ENCODE measurements around the gene AP3M1.
A peak's percentile ranks its signal among the peaks of the same experiment; 100 is the strongest.

DNA sequence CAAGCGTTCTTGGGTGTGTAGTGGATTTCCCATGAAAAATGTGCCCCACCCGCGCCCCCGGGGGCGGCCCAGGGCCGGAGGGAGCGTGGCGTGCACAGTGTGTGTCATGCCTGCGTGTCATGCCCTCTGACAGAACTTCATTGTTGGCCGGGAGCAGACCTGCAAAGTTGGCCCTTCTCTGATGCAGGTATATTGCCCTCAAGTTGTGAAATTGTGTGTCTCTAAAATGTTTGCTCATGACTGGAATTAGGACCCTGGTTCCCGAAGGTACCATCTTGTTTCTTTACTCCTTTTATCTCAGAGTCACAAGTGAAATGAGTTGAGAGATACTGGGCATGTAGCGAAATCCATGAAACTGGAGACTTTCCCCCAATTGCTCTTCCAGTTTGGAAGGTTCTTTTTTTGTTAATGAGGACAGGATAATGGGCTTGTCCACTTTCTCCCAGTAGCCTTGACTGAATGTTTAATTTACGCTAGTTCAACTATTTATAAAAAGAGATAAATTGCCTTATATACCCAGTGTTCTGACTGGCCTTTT, 26.6 kb upstream of the AP3M1 start:
- TF ChIP-seq ZNF565 (CRISPR knock-in tag; conservative IDR thresholded peaks at IDR 0.05; ENCODE audit: low read depth) (no peak), ARNTL (CRISPR knock-in tag; IDR thresholded peaks at IDR 0.05; ENCODE audit: borderline replicate concordance, low read depth) (no peak), ZFP30 (CRISPR knock-in tag; IDR thresholded peaks at IDR 0.05) (no peak), CREB5 (CRISPR knock-in tag; IDR thresholded peaks at IDR 0.05; ENCODE audit: low read depth) (no peak), BACH2 (CRISPR knock-in tag; IDR thresholded peaks at IDR 0.05; ENCODE audit: borderline replicate concordance) (no peak), ZNF70 (CRISPR knock-in tag; IDR thresholded peaks at IDR 0.05) (no peak), ZFP3 (CRISPR knock-in tag; IDR thresholded peaks at IDR 0.05) (no peak), RARB (CRISPR knock-in tag; IDR thresholded peaks at IDR 0.05) (no peak), ISL1 (CRISPR knock-in tag; IDR thresholded peaks at IDR 0.05) (no peak), TCF4 (CRISPR knock-in tag; IDR thresholded peaks at IDR 0.05; ENCODE audit: borderline replicate concordance) (no peak), CSDC2 (CRISPR knock-in tag; IDR thresholded peaks at IDR 0.05) (no peak), OSR1 (CRISPR knock-in tag; IDR thresholded peaks at IDR 0.05) (no peak)
- TF ChIP-seq, protein P1, sequence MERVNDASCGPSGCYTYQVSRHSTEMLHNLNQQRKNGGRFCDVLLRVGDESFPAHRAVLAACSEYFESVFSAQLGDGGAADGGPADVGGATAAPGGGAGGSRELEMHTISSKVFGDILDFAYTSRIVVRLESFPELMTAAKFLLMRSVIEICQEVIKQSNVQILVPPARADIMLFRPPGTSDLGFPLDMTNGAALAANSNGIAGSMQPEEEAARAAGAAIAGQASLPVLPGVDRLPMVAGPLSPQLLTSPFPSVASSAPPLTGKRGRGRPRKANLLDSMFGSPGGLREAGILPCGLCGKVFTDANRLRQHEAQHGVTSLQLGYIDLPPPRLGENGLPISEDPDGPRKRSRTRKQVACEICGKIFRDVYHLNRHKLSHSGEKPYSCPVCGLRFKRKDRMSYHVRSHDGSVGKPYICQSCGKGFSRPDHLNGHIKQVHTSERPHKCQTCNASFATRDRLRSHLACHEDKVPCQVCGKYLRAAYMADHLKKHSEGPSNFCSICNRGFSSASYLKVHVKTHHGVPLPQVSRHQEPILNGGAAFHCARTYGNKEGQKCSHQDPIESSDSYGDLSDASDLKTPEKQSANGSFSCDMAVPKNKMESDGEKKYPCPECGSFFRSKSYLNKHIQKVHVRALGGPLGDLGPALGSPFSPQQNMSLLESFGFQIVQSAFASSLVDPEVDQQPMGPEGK (CRISPR knock-in tag; IDR thresholded peaks at IDR 0.05; ENCODE audit: borderline replicate concordance): peak; percentile 70; the same call in 1 of the 2 replicates
- TF ChIP-seq, protein P2, sequence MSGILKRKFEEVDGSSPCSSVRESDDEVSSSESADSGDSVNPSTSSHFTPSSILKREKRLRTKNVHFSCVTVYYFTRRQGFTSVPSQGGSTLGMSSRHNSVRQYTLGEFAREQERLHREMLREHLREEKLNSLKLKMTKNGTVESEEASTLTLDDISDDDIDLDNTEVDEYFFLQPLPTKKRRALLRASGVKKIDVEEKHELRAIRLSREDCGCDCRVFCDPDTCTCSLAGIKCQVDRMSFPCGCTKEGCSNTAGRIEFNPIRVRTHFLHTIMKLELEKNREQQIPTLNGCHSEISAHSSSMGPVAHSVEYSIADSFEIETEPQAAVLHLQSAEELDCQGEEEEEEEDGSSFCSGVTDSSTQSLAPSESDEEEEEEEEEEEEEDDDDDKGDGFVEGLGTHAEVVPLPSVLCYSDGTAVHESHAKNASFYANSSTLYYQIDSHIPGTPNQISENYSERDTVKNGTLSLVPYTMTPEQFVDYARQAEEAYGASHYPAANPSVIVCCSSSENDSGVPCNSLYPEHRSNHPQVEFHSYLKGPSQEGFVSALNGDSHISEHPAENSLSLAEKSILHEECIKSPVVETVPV (CRISPR knock-in tag; IDR thresholded peaks at IDR 0.05): no peak
